Osteocyte (in vitro differentiated cells): Measurements from ENCODE around the gene VOPP1. TPM values are rescaled to one million over a fixed set of nuclear protein-coding genes. Genes with fewer than 3 reads are reported as not detected.

Experiments used
- DNase-seq: peaks from one replicate; pipeline ENCODE4 v3.0.0; 2021; ENCODE audit warnings: mixed read lengths; ENCODE audit not compliant: unreplicated experiment; ENCODE audit errors: extremely low spot score
- H3K27ac Mint-ChIP-seq: one replicate; pipeline ENCODE4 v1.8.0; 2021; ENCODE audit warnings: mild to moderate bottlenecking, mixed read lengths; ENCODE audit not compliant: unreplicated experiment
- H3K27me3 Mint-ChIP-seq: one replicate; pipeline ENCODE4 v1.8.0; 2021; ENCODE audit warnings: mixed read lengths; ENCODE audit not compliant: unreplicated experiment
- H3K36me3 Mint-ChIP-seq: one replicate; pipeline ENCODE4 v1.8.0; 2021; ENCODE audit warnings: mixed read lengths; ENCODE audit not compliant: unreplicated experiment
- H3K4me1 Mint-ChIP-seq: one replicate; pipeline ENCODE4 v1.8.0; 2021; ENCODE audit warnings: mixed read lengths; ENCODE audit not compliant: unreplicated experiment
- H3K4me3 Mint-ChIP-seq: one replicate; pipeline ENCODE4 v1.8.0; 2021; ENCODE audit warnings: mild to moderate bottlenecking, moderate library complexity, mixed read lengths; ENCODE audit not compliant: unreplicated experiment
- H3K9me3 Mint-ChIP-seq: one replicate; pipeline ENCODE4 v1.8.0; 2021; ENCODE audit warnings: mixed read lengths; ENCODE audit not compliant: unreplicated experiment
- total RNA-seq: library from RNA; stranded (reverse); gene quantifications from 2 replicates; pipeline ENCODE4 v1.2.1, GENCODE V29; 2021
- TF ChIP-seq, protein P1 (sequence below): fragments of 200-600 bp; sonication (generic); IDR thresholded peaks from 2 replicates; pipeline ENCODE4 v1.5.0; 2021; ENCODE audit warnings: antibody characterized with exemption, mild to moderate bottlenecking, moderate library complexity

The VOPP1 gene
- total RNA-seq, 1 donor from 2014 or later: 86.6 TPM

DNA sequence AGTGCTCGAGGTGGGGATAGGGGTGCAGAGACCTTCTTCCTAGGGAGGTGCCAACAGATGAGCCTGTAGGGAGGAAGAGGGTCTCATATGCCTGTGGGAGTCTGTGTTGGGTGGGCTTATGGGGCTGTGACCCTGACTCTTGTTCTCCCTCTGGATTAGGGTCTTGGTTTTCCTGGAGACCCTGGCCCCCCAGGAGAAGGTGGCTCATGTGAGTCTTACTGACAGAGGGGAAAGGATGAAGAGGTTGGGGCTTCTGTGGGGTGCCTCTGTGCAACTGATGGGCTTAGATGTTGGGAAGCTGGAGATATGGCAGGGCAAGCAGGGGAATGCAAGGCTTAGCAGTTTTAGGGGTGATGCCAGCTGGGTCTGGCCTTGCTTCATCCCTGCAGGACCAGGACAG, 20.2 kb upstream of the VOPP1 start:
- Mint-ChIP-seq H3K4me1 (no peaks in the 10 kb centered on the region), H3K27ac (no peak overlapping the region), H3K27me3 (peaks cover 12% of the 10 kb centered on the region), H3K4me3 (no peak overlapping the region), H3K36me3 (no peaks in the 10 kb centered on the region), H3K9me3 (no peaks in the 10 kb centered on the region)
- DNase-seq: no peak
- TF ChIP-seq, protein P1, sequence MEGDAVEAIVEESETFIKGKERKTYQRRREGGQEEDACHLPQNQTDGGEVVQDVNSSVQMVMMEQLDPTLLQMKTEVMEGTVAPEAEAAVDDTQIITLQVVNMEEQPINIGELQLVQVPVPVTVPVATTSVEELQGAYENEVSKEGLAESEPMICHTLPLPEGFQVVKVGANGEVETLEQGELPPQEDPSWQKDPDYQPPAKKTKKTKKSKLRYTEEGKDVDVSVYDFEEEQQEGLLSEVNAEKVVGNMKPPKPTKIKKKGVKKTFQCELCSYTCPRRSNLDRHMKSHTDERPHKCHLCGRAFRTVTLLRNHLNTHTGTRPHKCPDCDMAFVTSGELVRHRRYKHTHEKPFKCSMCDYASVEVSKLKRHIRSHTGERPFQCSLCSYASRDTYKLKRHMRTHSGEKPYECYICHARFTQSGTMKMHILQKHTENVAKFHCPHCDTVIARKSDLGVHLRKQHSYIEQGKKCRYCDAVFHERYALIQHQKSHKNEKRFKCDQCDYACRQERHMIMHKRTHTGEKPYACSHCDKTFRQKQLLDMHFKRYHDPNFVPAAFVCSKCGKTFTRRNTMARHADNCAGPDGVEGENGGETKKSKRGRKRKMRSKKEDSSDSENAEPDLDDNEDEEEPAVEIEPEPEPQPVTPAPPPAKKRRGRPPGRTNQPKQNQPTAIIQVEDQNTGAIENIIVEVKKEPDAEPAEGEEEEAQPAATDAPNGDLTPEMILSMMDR: no peak

GRCh38 chr7:55591282-55591931, 19.1 kb upstream of the VOPP1 start:
- Mint-ChIP-seq H3K27ac (no peak overlapping the region), H3K4me3 (no peak overlapping the region), H3K36me3 (no peaks in the 10 kb centered on the region), H3K9me3 (no peaks in the 10 kb centered on the region), H3K4me1 (no peaks in the 10 kb centered on the region), H3K27me3 (peaks cover 23% of the 10 kb centered on the region)
- TF ChIP-seq, protein P1: no peak
- DNase-seq: no peak

GRCh38 chr7:55590517-55591281, 18.4 kb upstream of the VOPP1 start:
- TF ChIP-seq, protein P1: no peak
- no peak for DNase-seq
- H3K4me3 Mint-ChIP-seq: no peak overlapping the region
- H3K27me3 Mint-ChIP-seq: peaks cover 24% of the 10 kb centered on the region
- H3K4me1 Mint-ChIP-seq: no peaks in the 10 kb centered on the region
- H3K9me3 Mint-ChIP-seq: no peaks in the 10 kb centered on the region
- no peaks in the 10 kb centered on the region for H3K36me3 Mint-ChIP-seq
- no peak overlapping the region for H3K27ac Mint-ChIP-seq

GRCh38 chr7:55589905-55590304, 17.6 kb upstream of the VOPP1 start:
- Mint-ChIP-seq H3K4me3 (no peak overlapping the region), H3K27ac (no peak overlapping the region), H3K9me3 (no peaks in the 10 kb centered on the region), H3K36me3 (no peaks in the 10 kb centered on the region), H3K4me1 (no peaks in the 10 kb centered on the region), H3K27me3 (peaks cover 24% of the 10 kb centered on the region)
- DNase-seq: no peak
- TF ChIP-seq, protein P1: no peak

DNA sequence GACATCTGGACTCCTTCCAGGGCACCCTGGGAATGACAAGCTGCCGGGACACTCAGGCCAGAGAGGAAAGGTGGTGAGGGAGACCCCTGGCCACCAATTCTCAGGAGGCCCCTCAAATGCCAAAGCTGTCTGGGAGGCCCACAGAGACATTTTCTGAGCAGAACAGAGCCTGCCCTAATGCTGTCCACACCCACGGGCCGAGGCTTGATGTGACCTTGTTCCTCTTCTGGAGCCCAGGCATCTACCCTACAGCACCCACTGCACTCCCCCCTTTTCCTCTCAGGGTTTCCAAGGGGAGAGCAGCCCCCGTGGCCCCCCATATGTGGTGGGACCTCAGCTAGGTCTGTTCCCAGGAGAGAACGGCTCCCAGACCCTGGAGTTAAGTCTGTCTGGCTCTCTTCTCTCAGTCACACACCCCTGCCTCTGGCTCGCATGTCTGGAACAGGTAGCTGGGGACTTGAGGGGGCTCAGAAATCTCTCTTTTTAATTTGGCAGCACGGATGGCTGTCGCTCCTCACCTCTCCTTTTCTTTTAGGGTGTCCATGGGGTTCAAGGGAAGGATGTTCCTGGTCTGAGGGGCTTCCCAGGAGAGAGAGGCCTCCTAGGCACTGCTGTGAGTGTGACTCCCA, 16.8 kb upstream of the VOPP1 start:
- no peaks in the 10 kb centered on the region for H3K4me1 Mint-ChIP-seq
- no peaks in the 10 kb centered on the region for H3K9me3 Mint-ChIP-seq
- no peaks in the 10 kb centered on the region for H3K36me3 Mint-ChIP-seq
- no peak overlapping the region for H3K4me3 Mint-ChIP-seq
- no peak for DNase-seq
- peaks cover 24% of the 10 kb centered on the region for H3K27me3 Mint-ChIP-seq
- no peak overlapping the region for H3K27ac Mint-ChIP-seq
- TF ChIP-seq, protein P1: no peak
